Progenitor cell of endocrine pancreas (in vitro differentiated cells): ENCODE measurements around the gene CHRNE. TPM values are rescaled to one million over a fixed set of nuclear protein-coding genes. Genes with fewer than 3 reads are reported as not detected.

Experiments used
- DNase-seq: peaks from one replicate; pipeline ENCODE4 v3.0.0; 2021; ENCODE audit warnings: low spot score; ENCODE audit not compliant: unreplicated experiment
- H3K27ac Mint-ChIP-seq: 2 replicates; pipeline ENCODE4 v1.8.0; 2021; ENCODE audit warnings: mild to moderate bottlenecking, moderate library complexity, mixed read lengths
- H3K27me3 Mint-ChIP-seq: 2 replicates; pipeline ENCODE4 v1.8.0; 2021; ENCODE audit warnings: mixed read lengths
- H3K36me3 Mint-ChIP-seq: 2 replicates; pipeline ENCODE4 v1.8.0; 2022; ENCODE audit warnings: mixed read lengths; ENCODE audit not compliant: insufficient read depth
- H3K4me1 Mint-ChIP-seq: 2 replicates; pipeline ENCODE4 v1.8.0; 2021; ENCODE audit warnings: low read depth, mixed read lengths
- H3K4me3 Mint-ChIP-seq: 2 replicates; pipeline ENCODE4 v1.8.0; 2021; ENCODE audit warnings: low read depth, mild to moderate bottlenecking, moderate library complexity, mixed read lengths
- H3K9me3 Mint-ChIP-seq: 2 replicates; pipeline ENCODE4 v1.8.0; 2021; ENCODE audit warnings: low read depth, mixed read lengths
- CTCF ChIP-seq: fragments of 200-600 bp; sonication (generic); IDR thresholded peaks from one replicate; pipeline ENCODE4 v1.5.0; 2021; ENCODE audit warnings: antibody characterized with exemption, mild to moderate bottlenecking; ENCODE audit not compliant: unreplicated experiment
- total RNA-seq: library from RNA; stranded (reverse); gene quantifications from 2 replicates; pipeline ENCODE4 v1.2.1, GENCODE V29; 2021

Gene CHRNE
- total RNA-seq, 1 donor from 2014 or later: 0.36 TPM

GRCh38 chr17:4884489-4884888 is 18.4 kb downstream of the CHRNE start:
- H3K4me3 Mint-ChIP-seq: no peak overlapping the region
- H3K27ac Mint-ChIP-seq: no peak overlapping the region
- no peaks in the 10 kb centered on the region for H3K9me3 Mint-ChIP-seq
- DNase-seq: no peak
- peaks cover 14% of the 10 kb centered on the region for H3K36me3 Mint-ChIP-seq
- TF ChIP-seq CTCF: no peak
- no peaks in the 10 kb centered on the region for H3K27me3 Mint-ChIP-seq
- H3K4me1 Mint-ChIP-seq: no peaks in the 10 kb centered on the region

- H3K36me3 Mint-ChIP-seq: peaks cover 13% of the 10 kb centered on the region
- no peak overlapping the region for H3K4me3 Mint-ChIP-seq
- DNase-seq: peak; percentile 57
- no peak overlapping the region for H3K27ac Mint-ChIP-seq
- H3K27me3 Mint-ChIP-seq: no peaks in the 10 kb centered on the region
- no peaks in the 10 kb centered on the region for H3K4me1 Mint-ChIP-seq
- TF ChIP-seq CTCF: peak; percentile 88
- H3K9me3 Mint-ChIP-seq: no peaks in the 10 kb centered on the region
These were observed 20.9 kb downstream of the CHRNE start for GRCh38 chr17:4881761-4882555.

GRCh38 chr17:4880857-4881256 is 22.0 kb downstream of the CHRNE start:
- H3K4me3 Mint-ChIP-seq: no peak overlapping the region
- no peaks in the 10 kb centered on the region for H3K4me1 Mint-ChIP-seq
- peaks cover 10% of the 10 kb centered on the region for H3K36me3 Mint-ChIP-seq
- H3K27me3 Mint-ChIP-seq: no peaks in the 10 kb centered on the region
- no peaks in the 10 kb centered on the region for H3K9me3 Mint-ChIP-seq
- H3K27ac Mint-ChIP-seq: no peak overlapping the region
- no peak for DNase-seq
- TF ChIP-seq CTCF: no peak

GRCh38 chr17:4879601-4880000 is 23.3 kb downstream of the CHRNE start:
- Mint-ChIP-seq H3K36me3 (peaks cover 5% of the 10 kb centered on the region), H3K4me3 (no peak overlapping the region), H3K4me1 (no peaks in the 10 kb centered on the region), H3K9me3 (no peaks in the 10 kb centered on the region), H3K27ac (no peak overlapping the region), H3K27me3 (no peaks in the 10 kb centered on the region)
- no peak for TF ChIP-seq CTCF
- DNase-seq: no peak

GRCh38 chr17:4877089-4877488 is 25.8 kb downstream of the CHRNE start:
- H3K27me3 Mint-ChIP-seq: no peaks in the 10 kb centered on the region
- no peak overlapping the region for H3K27ac Mint-ChIP-seq
- no peak for TF ChIP-seq CTCF
- H3K4me1 Mint-ChIP-seq: no peaks in the 10 kb centered on the region
- H3K9me3 Mint-ChIP-seq: no peaks in the 10 kb centered on the region
- H3K4me3 Mint-ChIP-seq: no peak overlapping the region
- H3K36me3 Mint-ChIP-seq: peaks cover 5% of the 10 kb centered on the region
- no peak for DNase-seq
